ENCODE data around the gene SPTBN5. TPM values are rescaled to one million over a fixed set of nuclear protein-coding genes. Genes with fewer than 3 reads are reported as not detected.

The SPTBN5 gene
- total RNA-seq, 1 experiment from 2014 or later: 2.1 TPM

- in situ Hi-C loops (cut with HindIII; ENCODE audit: low pct_unique_long_range_greater_than_20kb, low sequenced_read_pairs) (no loop called here), intact Hi-C loops (cut with micrococcal nuclease; ENCODE audit: unreplicated experiment) (no loop called here)
- BruUV-seq (replicated peaks): no TSS peak
- Histone ChIP-seq H3K27ac (ENCODE audit: low read length) (no peak overlapping the region), H3K36me3 (ENCODE audit: control insufficient read depth, insufficient read depth, low read length) (no peaks in the 10 kb centered on the region), H3K4me3 (ENCODE audit: low read depth in 2 of 2, low read length in 2 of 2) (no peak overlapping the region), H3K27me3 (ENCODE audit: control insufficient read depth, insufficient read depth, low read length) (no peaks in the 10 kb centered on the region), H3K4me1 (ENCODE audit: control insufficient read depth, insufficient read depth, low read length) (no peaks in the 10 kb centered on the region), H3K9me3 (ENCODE audit: control insufficient read depth, insufficient read depth, low read depth, low read length) (no peaks in the 10 kb centered on the region)
- POLR2A ChIA-PET: no interaction called here
- ATAC-seq (no peak), DNase-seq (ENCODE audit: low read depth, low spot score) (no peak)
- TF ChIP-seq SIN3A (IDR thresholded peaks at IDR 0.05; ENCODE audit: borderline replicate concordance, insufficient read depth, low read depth, low read length): no peak
- TF ChIP-seq, protein P1, sequence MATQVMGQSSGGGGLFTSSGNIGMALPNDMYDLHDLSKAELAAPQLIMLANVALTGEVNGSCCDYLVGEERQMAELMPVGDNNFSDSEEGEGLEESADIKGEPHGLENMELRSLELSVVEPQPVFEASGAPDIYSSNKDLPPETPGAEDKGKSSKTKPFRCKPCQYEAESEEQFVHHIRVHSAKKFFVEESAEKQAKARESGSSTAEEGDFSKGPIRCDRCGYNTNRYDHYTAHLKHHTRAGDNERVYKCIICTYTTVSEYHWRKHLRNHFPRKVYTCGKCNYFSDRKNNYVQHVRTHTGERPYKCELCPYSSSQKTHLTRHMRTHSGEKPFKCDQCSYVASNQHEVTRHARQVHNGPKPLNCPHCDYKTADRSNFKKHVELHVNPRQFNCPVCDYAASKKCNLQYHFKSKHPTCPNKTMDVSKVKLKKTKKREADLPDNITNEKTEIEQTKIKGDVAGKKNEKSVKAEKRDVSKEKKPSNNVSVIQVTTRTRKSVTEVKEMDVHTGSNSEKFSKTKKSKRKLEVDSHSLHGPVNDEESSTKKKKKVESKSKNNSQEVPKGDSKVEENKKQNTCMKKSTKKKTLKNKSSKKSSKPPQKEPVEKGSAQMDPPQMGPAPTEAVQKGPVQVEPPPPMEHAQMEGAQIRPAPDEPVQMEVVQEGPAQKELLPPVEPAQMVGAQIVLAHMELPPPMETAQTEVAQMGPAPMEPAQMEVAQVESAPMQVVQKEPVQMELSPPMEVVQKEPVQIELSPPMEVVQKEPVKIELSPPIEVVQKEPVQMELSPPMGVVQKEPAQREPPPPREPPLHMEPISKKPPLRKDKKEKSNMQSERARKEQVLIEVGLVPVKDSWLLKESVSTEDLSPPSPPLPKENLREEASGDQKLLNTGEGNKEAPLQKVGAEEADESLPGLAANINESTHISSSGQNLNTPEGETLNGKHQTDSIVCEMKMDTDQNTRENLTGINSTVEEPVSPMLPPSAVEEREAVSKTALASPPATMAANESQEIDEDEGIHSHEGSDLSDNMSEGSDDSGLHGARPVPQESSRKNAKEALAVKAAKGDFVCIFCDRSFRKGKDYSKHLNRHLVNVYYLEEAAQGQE (IDR thresholded peaks at IDR 0.05; ENCODE audit: insufficient read depth in 1 of 2, low read depth in 2 of 2, low read length in 1 of 2): no peak
- no peak for TF ChIP-seq POLR2AphosphoS5 (IDR thresholded peaks at IDR 0.05; ENCODE audit: low read depth, low read length)
- TF ChIP-seq CTCF (IDR thresholded peaks at IDR 0.05): no peak
- no peak for TF ChIP-seq TCF7L2 (IDR thresholded peaks at IDR 0.05; ENCODE audit: low read depth, low read length)
- CTCF ChIA-PET: no interaction called here
These were observed 6.7 kb downstream of the SPTBN5 start for GRCh38 chr15:41887161-41887560.

GRCh38 chr15:41886741-41887140 is 7.1 kb downstream of the SPTBN5 start:
- in situ Hi-C loops (cut with HindIII; ENCODE audit: low pct_unique_long_range_greater_than_20kb, low sequenced_read_pairs) (no loop called here), intact Hi-C loops (cut with micrococcal nuclease; ENCODE audit: unreplicated experiment) (no loop called here)
- BruUV-seq (replicated peaks): no TSS peak
- ATAC-seq: no peak
- Histone ChIP-seq H3K4me3 (ENCODE audit: low read depth in 2 of 2, low read length in 2 of 2) (no peak overlapping the region), H3K27ac (ENCODE audit: low read length) (no peak overlapping the region), H3K27me3 (ENCODE audit: control insufficient read depth, insufficient read depth, low read length) (no peaks in the 10 kb centered on the region), H3K9me3 (ENCODE audit: control insufficient read depth, insufficient read depth, low read depth, low read length) (no peaks in the 10 kb centered on the region), H3K4me1 (ENCODE audit: control insufficient read depth, insufficient read depth, low read length) (no peaks in the 10 kb centered on the region), H3K36me3 (ENCODE audit: control insufficient read depth, insufficient read depth, low read length) (no peaks in the 10 kb centered on the region)
- ChIA-PET CTCF (no interaction called here), POLR2A (no interaction called here)
- TF ChIP-seq TCF7L2 (IDR thresholded peaks at IDR 0.05; ENCODE audit: low read depth, low read length) (no peak), CTCF (IDR thresholded peaks at IDR 0.05) (no peak), POLR2AphosphoS5 (IDR thresholded peaks at IDR 0.05; ENCODE audit: low read depth, low read length) (no peak)
- no peak for DNase-seq (ENCODE audit: low read depth, low spot score)

DNA sequence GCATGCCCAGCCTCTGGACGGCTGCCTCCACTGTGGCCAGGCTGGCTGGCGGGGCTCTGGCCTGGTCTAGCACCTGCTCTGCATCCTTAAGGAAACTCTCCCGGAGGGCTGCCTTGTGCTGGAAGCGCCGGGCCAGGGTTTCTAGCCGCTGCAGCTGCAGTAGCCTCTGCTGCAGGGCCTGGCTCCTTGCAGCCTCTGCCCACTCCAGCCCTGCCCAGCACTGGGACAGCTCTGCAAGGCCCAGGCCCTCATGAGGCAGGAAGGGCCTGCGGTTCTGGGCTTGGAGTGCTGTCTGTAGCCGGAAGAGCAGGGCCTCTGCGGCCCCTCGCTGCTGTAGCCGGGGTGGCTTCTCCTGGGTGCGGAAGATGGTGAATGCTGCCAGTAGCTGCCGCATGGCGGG is 8.0 kb downstream of the SPTBN5 start:
- Histone ChIP-seq H3K4me1 (ENCODE audit: control insufficient read depth, insufficient read depth, low read length) (no peaks in the 10 kb centered on the region), H3K9me3 (ENCODE audit: control insufficient read depth, insufficient read depth, low read depth, low read length) (no peaks in the 10 kb centered on the region), H3K4me3 (ENCODE audit: low read depth in 2 of 2, low read length in 2 of 2) (no peak overlapping the region), H3K27ac (ENCODE audit: low read length) (no peak overlapping the region), H3K36me3 (ENCODE audit: control insufficient read depth, insufficient read depth, low read length) (no peaks in the 10 kb centered on the region), H3K27me3 (ENCODE audit: control insufficient read depth, insufficient read depth, low read length) (no peaks in the 10 kb centered on the region)
- no peak for ATAC-seq
- BruUV-seq (replicated peaks): no TSS peak
- in situ Hi-C loops (cut with HindIII; ENCODE audit: low pct_unique_long_range_greater_than_20kb, low sequenced_read_pairs): no loop called here
- intact Hi-C loops (cut with micrococcal nuclease; ENCODE audit: unreplicated experiment): no loop called here
- POLR2A ChIA-PET: no interaction called here
- TF ChIP-seq CTCF (IDR thresholded peaks at IDR 0.05): no peak
- TF ChIP-seq TCF7L2 (IDR thresholded peaks at IDR 0.05; ENCODE audit: low read depth, low read length): no peak
- CTCF ChIA-PET: no interaction called here
- DNase-seq (ENCODE audit: low read depth, low spot score): no peak
